ENCODE data around the gene ANKRD24. TPM values are rescaled to one million over a fixed set of nuclear protein-coding genes. Genes with fewer than 3 reads are reported as not detected.
"Not testable (repeated sequence)": the region's sequence is repeated elsewhere in the genome, so short reads cannot be mapped to it uniquely, and the experiment has no call there.

The ANKRD24 gene
- total RNA-seq, 1 donor from 2014 or later, result 0.13 TPM

DNA sequence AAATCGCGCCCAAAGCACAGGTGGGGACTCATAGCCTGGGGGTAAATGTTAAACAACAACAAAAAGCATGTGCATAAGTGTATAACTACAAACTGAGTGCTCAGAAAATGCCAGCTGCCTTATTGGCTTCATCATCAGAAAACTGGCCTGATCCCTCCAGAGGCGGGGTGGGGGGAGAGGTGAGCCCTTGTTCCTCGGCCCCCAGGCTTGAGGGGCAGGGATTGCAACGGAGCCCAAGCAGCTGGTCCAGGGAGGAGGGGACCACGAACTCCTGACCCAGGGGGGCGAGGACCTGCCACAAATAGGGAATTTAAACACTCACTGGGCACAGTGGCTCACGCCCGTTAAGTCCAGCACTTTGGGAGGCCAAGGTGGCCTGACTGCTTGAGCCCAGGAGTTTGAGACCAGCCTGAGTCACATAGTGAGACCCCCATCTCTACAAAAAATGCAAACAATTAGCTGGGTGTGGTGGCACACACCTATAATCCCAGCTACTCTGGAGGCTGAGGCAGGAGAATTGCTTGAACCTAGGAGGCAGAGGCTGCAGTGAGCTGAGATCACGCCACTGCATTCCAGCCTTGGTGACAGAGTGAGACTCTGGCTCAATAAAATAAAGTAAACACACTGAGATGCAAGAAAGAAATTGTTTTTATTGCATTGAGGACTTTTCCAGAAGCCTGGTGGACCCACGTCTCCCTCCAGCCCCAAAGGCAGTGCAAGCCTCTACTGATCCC is 8.8 kb upstream of the ANKRD24 start:
- no peak for DNase-seq (ENCODE audit: low read depth in 2 of 2)

DNA sequence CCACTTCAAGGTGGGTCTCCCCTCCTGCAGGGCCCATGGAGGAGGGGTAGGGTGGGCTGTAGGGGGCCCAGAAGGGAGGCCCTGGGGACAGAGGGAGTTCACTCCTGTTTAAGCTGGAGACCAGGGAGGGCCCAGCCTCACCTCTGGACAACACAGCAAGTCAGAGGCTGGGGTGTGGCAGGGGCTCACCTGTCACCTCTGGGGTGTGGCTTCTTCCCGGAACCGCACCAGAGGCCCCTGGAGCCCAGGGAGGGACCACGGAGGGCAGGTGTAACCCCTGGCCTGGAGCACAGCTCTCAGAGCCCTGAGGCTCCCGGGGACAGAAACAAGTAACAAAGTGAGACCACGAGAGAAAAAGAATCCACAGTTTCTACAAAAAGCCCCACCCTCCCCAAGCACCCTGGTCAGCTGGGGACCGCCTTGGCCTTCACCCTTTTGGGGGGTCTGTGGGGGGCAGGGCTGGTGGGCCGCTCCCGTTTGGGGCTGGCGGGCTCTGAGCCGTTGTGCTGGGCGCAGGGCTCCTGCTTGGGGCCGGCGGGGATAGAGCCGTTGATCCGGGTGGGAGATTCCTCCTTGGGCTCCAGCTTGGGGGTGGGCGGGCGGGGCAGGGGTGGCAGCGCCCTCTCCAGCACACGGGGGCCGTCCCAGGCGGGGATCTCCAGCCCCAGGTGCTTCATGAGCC is 8.1 kb upstream of the ANKRD24 start:
- no peak for DNase-seq (ENCODE audit: low read depth in 2 of 2)

GRCh38 chr19:4174895-4175668 is 7.4 kb upstream of the ANKRD24 start:
- no peak for DNase-seq (ENCODE audit: low read depth in 2 of 2)

GRCh38 chr19:4175669-4175931 is 6.9 kb upstream of the ANKRD24 start:
- DNase-seq (ENCODE audit: low read depth in 2 of 2), result no peak

GRCh38 chr19:4177146-4177545 is 5.3 kb upstream of the ANKRD24 start:
- no peak for DNase-seq (ENCODE audit: low read depth in 2 of 2)

- DNase-seq (ENCODE audit: low read depth in 2 of 2), result no peak
Measured at GRCh38 chr19:4178990-4179389, 3.5 kb upstream of the ANKRD24 start.

GRCh38 chr19:4181053-4181508 is 1.4 kb upstream of the ANKRD24 start:
- no peak for DNase-seq (ENCODE audit: low read depth in 2 of 2)

DNA sequence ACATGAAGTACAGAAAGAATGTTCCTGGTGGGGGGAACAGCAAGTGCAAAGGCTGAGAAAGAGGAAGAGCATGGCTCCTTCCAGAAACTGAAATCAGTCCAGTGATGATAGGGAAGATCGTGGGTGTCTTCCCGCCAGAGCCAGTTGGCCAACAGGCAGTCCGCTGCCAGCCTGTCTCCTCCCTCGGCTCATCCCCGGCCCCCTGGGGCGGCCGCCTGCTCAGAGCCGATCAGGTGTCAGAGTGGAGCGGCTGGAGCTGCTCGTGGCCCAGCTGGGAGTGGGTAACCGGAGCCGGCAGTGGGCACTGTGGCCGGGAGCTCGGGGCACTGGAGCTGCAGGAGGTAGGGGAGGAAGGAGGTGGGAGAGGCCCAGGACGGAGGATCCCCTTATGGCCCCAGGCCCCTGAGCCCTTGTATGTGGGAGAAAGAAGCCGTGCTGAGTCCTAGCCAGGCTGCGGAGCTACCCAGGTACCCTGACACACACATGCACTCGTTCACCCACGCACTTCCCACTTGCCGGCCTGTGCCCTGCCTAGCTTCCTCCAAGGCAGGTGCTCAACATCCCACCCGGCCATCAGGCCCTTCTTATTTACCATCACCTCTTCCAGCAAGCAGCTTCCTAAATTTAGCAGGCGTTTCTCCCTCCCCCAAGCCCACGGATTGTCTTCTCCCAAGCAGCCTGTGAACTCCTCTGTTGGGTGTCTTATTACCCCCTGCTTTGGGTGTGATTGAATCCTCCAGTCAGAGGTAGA is 1.7 kb downstream of the ANKRD24 start:
- no peak for DNase-seq (ENCODE audit: low read depth in 2 of 2)

DNA sequence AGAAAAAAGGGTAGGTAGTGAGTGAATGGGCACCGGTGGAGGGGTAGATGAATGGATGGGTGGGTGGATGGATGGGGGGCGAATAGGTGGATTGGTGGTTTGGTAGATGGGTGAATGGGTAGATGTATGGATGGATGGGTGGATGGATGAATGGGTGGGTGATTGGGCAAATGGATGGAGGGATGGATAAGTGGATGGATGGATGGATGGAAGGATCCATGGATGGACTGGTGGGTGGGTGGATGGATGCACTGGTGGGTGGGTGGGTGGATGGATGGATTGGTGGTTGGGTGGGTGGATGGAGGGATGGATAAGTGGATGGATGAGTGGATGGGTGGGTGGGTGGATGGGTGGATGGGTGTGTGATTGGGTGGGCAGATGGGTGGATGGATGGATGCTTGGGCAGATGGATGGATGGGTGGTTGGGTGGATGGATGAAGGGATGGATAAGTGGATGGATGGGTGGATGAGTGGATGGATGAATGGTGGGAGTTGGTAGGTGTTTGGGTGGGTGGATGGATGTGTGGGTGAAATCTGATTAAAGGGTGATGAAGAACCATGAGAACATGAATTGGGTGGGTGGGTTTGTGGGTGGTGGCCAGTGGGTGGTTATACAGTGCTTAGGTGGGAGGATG is 2.3 kb downstream of the ANKRD24 start:
- no peak for DNase-seq (ENCODE audit: low read depth in 2 of 2)

- no peak for DNase-seq (ENCODE audit: low read depth in 2 of 2)
Measured at GRCh38 chr19:4185413-4186086, 3.1 kb downstream of the ANKRD24 start.

GRCh38 chr19:4186087-4186993 is 3.9 kb downstream of the ANKRD24 start:
- peak; percentile 34 to 66 for DNase-seq (ENCODE audit: low read depth in 2 of 2)

DNA sequence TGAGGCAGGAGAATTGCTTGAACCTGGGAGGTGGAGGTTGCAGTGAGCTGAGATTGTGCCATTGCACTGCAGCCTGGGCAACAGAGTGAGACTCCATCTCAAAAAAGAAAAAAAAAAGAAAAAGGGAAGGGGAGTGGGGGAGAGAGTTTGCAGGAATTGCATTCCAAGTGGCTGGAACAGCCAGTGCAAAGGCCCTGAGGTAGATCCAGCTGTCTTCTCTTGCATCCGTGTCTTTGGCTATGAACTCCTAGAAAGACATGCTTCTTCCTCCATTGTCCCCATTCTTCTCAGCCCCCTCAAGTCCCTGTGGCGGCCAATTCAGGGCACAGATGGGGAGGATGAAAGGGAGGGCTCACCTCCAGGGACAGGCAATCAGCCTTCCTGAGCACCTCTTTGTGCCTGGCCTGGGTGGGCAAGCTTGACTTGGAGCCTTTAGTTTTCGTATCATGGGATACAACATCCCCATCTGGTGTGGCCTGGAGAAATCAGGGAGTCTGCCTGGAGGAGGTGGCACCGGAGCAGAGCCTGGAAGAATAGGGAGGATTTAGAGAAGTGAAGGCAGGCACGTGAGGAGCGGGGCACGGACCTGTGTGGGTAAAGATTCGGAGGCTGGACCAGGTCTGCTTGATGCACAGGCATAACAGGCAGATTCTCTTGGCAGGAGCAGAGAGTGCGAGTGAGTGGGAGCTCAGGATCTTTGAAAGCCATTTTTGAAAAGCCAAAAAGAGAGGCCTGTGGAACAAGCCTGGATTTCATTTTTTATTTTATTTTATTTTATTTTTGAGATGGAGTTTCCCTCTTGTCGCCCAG is 5.0 kb downstream of the ANKRD24 start:
- DNase-seq (ENCODE audit: low read depth in 2 of 2), result no peak

DNA sequence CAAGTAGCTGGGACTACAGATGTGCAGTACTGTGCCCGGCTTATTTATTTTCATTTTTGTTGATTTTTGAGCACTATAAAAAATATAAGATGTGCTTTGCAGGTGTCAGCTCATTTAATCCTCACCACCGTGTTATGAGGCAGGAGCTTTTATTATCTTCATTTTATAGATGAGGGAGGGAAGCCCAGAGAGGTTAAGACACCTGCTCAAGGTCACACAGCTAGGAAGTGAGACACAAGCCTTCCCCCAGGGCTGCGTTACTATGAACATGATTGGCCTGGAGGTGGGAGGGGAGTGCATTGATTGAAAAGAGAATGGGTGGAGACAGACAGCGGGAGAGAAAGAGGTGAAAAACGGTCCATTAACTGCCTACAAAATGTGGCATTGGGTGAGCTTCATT is 7.2 kb downstream of the ANKRD24 start:
- no peak for DNase-seq (ENCODE audit: low read depth in 2 of 2)

GRCh38 chr19:4192537-4192936 is 10.0 kb downstream of the ANKRD24 start:
- DNase-seq (ENCODE audit: low read depth in 2 of 2), result not testable (repeated sequence)

GRCh38 chr19:4194353-4194752 is 11.9 kb downstream of the ANKRD24 start:
- DNase-seq (ENCODE audit: low read depth in 2 of 2), result no peak

- no peak for DNase-seq (ENCODE audit: low read depth in 2 of 2)
Measured at GRCh38 chr19:4196009-4196408, 13.5 kb downstream of the ANKRD24 start.

DNA sequence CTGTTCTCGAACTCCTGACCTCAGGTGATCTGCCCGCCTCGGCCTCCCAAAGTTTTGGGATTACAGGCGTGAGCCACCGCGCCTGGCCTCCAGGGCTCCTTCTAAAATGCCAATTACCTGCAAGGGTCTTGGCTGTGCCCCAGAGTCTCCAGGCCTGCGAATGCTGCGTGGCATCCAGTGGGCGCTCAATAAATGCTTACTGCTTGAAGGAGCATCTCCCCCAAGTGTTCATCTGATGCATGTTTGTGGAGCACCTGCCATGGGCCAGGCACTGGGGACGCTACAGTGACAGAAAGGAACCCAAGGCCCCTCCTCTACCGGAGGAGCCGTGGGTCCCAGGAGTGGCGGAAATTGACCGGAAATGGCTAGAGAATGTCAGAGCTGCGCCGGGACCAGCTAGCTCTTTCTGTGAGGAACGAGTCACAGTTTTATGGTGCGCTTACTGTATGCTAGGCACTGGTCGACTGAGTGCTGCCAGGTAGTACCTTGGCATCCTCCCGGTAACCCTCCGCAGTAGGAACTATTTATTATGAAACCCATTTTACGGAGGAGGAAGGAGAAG is 14.2 kb downstream of the ANKRD24 start:
- no peak for DNase-seq (ENCODE audit: low read depth in 2 of 2)

DNA sequence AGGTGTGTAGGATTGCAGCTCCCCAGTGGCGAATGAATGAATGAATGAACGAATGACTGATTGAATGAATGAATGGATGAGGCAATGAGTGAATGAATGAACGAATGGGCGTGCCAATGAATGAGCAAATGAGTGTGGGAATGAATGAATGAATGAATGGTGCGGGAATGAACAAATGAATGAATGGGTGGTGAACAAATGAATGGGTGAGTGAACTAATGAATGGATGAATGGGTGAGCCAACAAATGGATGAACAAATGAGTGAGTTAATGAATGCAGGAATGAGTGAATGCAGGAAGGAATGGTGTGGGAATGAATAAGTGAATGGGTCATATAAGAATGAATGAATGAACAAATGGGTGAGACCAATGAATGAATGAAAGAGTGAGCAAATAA is 14.7 kb downstream of the ANKRD24 start:
- DNase-seq (ENCODE audit: low read depth in 2 of 2), result no peak
